HFF-Myc (cell line): ENCODE data around the gene MLLT1.

ENCODE experiments used
- DNase-seq: peaks from one replicate; pipeline ENCODE4 v3.0.0-alpha.2; 2011; ENCODE audit warnings: low read depth; ENCODE audit errors: extremely low read depth
- H3K4me3 ChIP-seq: replicated peaks from 2 replicates; pipeline ENCODE4 v1.5.1; 2011; ENCODE audit warnings: low read depth, mild to moderate bottlenecking, control low read depth, low read length
- TF ChIP-seq, protein P1 (sequence below): IDR thresholded peaks from 2 replicates; pipeline ENCODE4 v1.5.1; 2012; ENCODE audit warnings: mild to moderate bottlenecking, low read depth, low read length, control low read depth; ENCODE audit errors: missing control alignments

The MLLT1 gene

DNA sequence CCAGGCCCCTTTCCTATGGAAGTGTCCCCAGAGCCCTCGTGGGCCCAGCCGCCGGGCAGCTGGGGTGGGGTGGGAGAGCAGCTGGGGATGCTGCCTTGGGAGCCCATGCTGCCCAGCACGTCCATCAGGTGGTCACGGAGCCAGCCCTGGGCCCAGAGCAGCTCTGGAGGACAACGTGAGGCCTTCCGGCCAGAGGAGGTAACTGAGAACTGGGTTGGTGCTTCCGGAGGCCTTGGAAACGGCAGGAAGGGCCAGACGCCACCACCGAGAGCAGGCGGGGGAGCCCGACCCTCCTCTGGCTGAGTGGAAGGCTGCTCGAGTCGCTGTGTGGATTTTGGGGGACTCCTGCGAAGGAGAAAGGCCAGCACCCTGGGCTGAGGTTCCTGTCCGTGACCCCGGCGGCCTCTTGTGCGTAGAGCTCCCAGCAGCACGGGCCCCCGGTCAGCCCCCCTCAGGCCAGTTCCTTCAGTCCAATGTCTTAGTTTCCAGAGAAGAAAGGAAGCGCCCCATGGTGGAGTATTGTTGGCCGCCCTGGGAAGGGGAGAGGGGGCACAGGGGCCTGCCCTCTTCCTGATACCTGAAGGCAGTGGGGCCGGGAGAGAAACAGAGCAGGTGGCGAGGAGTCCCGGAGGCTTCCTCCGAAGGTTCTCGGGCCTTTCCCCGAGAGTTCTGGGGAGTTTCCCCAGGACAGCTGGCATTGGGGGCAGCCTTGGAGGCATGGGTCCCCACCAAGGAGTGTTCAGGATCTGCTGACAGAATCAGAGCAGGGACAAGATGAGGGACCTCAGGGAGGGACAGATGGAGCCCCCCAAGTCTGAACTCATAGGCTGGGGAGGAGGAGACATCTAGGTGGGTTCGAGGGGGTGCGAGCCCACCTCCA, 68.8 kb downstream of the MLLT1 start:
- no peak overlapping the region for H3K4me3 ChIP-seq
- no peak for DNase-seq
- TF ChIP-seq, protein P1, sequence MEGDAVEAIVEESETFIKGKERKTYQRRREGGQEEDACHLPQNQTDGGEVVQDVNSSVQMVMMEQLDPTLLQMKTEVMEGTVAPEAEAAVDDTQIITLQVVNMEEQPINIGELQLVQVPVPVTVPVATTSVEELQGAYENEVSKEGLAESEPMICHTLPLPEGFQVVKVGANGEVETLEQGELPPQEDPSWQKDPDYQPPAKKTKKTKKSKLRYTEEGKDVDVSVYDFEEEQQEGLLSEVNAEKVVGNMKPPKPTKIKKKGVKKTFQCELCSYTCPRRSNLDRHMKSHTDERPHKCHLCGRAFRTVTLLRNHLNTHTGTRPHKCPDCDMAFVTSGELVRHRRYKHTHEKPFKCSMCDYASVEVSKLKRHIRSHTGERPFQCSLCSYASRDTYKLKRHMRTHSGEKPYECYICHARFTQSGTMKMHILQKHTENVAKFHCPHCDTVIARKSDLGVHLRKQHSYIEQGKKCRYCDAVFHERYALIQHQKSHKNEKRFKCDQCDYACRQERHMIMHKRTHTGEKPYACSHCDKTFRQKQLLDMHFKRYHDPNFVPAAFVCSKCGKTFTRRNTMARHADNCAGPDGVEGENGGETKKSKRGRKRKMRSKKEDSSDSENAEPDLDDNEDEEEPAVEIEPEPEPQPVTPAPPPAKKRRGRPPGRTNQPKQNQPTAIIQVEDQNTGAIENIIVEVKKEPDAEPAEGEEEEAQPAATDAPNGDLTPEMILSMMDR: no peak

DNA sequence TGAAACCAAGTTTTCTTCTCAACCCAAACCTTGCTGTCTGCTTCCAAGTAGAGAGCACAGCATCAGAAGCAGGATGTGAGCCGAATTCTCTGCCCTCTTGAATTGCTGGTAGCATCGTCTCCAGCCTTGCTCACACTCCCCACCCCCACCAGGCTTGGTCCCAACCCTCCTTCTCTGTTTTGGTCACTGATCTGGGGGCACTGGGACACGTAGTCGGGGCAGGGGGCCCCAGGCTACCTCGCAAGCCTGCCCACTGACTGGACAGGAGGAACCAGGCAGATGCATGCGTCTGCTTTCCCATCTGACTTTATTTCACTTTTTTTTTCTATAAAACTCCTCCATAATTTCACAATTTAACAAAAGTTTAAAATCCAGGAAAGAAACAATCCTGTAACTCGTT, 69.7 kb downstream of the MLLT1 start:
- no peak for DNase-seq
- TF ChIP-seq, protein P1: no peak
- no peak overlapping the region for H3K4me3 ChIP-seq

DNA sequence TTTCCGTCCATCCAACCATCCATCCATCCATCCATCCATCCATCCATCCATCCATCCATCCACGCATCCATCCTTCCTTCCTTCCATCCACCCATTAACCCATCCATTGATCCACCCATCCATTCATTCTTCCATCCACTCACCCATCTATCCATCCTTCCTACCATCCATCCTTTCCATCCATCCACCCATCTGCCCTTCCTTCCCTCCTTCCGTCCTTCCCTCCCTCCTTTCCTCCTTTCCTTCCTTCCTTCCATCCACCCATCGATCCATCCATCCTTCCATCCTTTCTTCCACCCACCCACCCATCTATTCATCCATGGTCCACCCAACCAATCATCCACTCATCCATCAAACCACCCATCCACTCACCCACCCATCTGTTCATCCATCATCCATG, 70.1 kb downstream of the MLLT1 start:
- TF ChIP-seq, protein P1: no peak
- no peak for DNase-seq
- no peak overlapping the region for H3K4me3 ChIP-seq

DNA sequence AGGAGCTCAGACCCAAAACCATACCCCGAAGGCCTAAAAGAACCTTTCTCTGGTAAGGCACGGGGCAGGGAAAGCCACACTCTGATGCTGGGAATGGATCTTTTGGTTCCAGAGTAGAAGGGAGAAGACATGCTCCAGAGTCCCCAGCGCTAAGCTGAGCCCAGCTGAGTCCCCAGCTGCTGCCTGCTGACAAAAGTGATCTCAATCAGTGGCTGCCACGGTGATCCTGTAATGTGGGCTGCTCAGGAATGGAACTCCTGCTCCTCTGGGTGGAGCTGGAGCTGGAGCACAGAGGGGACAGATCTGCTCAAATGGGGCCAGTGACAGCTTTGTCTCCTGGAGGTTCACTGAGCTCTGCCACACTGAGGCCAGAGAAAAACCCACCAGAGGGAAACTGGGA, 70.5 kb downstream of the MLLT1 start:
- DNase-seq: no peak
- H3K4me3 ChIP-seq: no peak overlapping the region
- TF ChIP-seq, protein P1: no peak

DNA sequence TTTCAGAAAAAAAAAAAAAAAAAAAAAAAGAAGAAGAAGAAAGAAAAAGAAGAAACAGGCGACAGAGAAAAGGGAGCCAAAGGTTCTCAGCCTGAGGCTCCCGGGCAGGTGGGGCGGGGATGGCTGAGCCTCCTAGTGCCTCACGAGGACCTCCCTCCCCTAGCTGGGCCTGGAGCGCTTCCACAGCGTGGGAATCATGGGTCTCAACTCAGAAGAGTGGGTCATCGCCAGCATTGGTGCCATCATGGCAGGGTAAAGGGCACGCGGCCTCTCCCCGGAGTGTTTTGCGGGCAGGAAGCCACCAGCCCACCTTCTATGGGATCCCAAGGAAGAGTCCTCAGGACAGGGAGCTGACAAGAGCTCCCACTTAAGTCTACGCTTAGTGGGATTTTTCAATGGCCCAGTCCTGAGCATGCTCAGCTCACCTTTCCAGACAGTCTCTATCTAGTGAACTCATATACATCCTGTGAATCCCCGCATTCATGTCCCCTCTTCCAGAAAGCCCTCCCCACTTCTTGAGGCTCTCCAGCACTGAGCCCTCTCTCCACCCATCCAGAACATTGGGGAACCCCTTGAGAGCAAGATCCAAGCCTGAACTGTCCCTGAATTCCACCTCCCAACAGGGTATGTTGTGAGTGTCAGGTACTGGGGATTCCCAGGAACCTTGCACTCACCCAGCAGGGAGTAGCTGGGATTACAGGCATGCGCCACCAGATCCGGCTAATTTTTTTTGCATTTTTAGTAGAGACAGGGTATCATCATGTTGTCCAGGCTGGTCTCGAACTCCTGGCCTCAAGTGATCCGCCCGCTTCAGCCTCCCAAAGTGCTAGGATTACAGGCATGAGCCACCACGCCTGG, 74.7 kb downstream of the MLLT1 start:
- no peak overlapping the region for H3K4me3 ChIP-seq
- TF ChIP-seq, protein P1: no peak
- no peak for DNase-seq

DNA sequence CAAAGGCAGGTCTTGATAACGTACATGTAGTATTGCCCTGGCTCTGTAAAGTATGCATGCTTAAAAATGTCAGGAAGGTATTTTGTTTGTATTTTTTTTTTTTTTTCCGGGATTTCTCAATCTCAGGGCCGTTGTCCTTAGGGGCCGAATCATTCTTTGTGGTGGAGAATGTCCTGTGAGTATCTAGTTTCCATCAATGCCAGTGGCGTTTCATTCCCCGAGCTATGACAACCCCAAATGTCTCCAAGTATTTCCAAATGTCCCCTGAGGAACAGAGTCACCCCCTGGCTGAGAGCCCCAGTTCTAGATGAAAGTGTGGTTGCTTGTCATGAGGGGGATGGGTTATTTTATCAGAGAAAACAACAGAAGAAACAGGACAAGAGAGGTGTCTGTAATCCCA, 75.6 kb downstream of the MLLT1 start:
- no peak for DNase-seq

More for the DNA sequence above, 75.6 kb downstream of the MLLT1 start:
- H3K4me3 ChIP-seq: no peak overlapping the region
- TF ChIP-seq, protein P1: no peak
